PC-3 (cell line): Measurements from ENCODE around the gene IGF2BP2. TPM values are rescaled to one million over a fixed set of nuclear protein-coding genes. Genes with fewer than 3 reads are reported as not detected.

Source experiments
- ATAC-seq: fragments of 200-7000 bp; cut with Tn5 transposase; 2 replicates; pipeline ENCODE4 v1.9.1; 2020; ENCODE audit warnings: mild to moderate bottlenecking, moderate library complexity
- BruUV-seq: library from RNA; stranded (reverse); fragments of 400-500 nt; replicated peaks from 2 replicates; lab custom pipeline; 2021; lab: Mats Ljungman, UMichigan
- CTCF ChIA-PET: fragments of 300-600 bp; sonication (Branson Sonifier 250); formaldehyde crosslinking; loops from one replicate; lab custom pipeline; 2022; ENCODE audit warnings: antibody characterized with exemption; lab: Charles Lee
- POLR2A ChIA-PET: fragments of 300-600 bp; sonication (Branson Sonifier 250); formaldehyde crosslinking; loops from one replicate; lab custom pipeline; 2022; ENCODE audit warnings: antibody characterized with exemption; ENCODE audit not compliant: unreplicated experiment; lab: Charles Lee
- DNase-seq: peaks from one replicate; pipeline ENCODE4 v3.0.0-alpha.2; 2015
- H2AFZ ChIP-seq: fragments of 300-600 bp; sonication (generic); 2 replicates; pipeline ENCODE4 v1.6.0; 2016; ENCODE audit warnings: antibody characterized with exemption, low read length
- H3F3A ChIP-seq: fragments of 300-600 bp; sonication (generic); one replicate; pipeline ENCODE4 v1.6.0; 2017; ENCODE audit warnings: antibody characterized with exemption, low read length, control low read depth, mild to moderate bottlenecking; ENCODE audit not compliant: unreplicated experiment
- H3K27ac ChIP-seq: fragments of 300-600 bp; sonication (generic); 2 replicates; pipeline ENCODE4 v1.5.1; 2016; ENCODE audit warnings: mild to moderate bottlenecking, low read length
- H3K27me3 ChIP-seq: fragments of 300-600 bp; sonication (generic); 2 replicates; pipeline ENCODE4 v1.6.1; 2016; ENCODE audit warnings: low read length, mixed read lengths
- H3K36me3 ChIP-seq: fragments of 300-600 bp; sonication (generic); 2 replicates; pipeline ENCODE4 v1.6.1; 2016; ENCODE audit warnings: low read depth, mixed run types, low read length, mixed read lengths
- H3K4me1 ChIP-seq: fragments of 300-600 bp; sonication (generic); 2 replicates; pipeline ENCODE4 v1.5.1; 2016; ENCODE audit warnings: low read length; ENCODE audit not compliant: insufficient read depth
- H3K4me2 ChIP-seq: fragments of 300-600 bp; sonication (generic); 2 replicates; pipeline ENCODE4 v1.6.0; 2016; ENCODE audit warnings: low read length
- H3K4me3 ChIP-seq: fragments of 300-600 bp; sonication (generic); 2 replicates; pipeline ENCODE4 v1.5.1; 2016; ENCODE audit warnings: mild to moderate bottlenecking, low read length, mixed read lengths
- H3K79me2 ChIP-seq: fragments of 300-600 bp; sonication (generic); 2 replicates; pipeline ENCODE4 v1.6.1; 2017; ENCODE audit warnings: low read length, mixed read lengths
- H3K9ac ChIP-seq: fragments of 300-600 bp; sonication (generic); 2 replicates; pipeline ENCODE4 v1.6.0; 2016; ENCODE audit warnings: mild to moderate bottlenecking, low read length
- H3K9me2 ChIP-seq: fragments of 300-600 bp; sonication (generic); replicated peaks from 2 replicates; pipeline ENCODE4 v1.6.1; 2016; ENCODE audit warnings: mixed run types, low read length, mixed read lengths
- H3K9me3 ChIP-seq: fragments of 300-600 bp; sonication (generic); 2 replicates; pipeline ENCODE4 v1.6.1; 2016; ENCODE audit warnings: low read length, mixed read lengths
- H4K20me1 ChIP-seq: fragments of 300-600 bp; sonication (generic); 2 replicates; pipeline ENCODE4 v1.6.1; 2016; ENCODE audit warnings: low read length, mixed read lengths
- EZH2 ChIP-seq: fragments of 300-600 bp; sonication (generic); IDR thresholded peaks from one replicate; pipeline ENCODE4 v1.6.1; 2017; ENCODE audit warnings: antibody characterized with exemption, mild to moderate bottlenecking, low read length; ENCODE audit not compliant: unreplicated experiment
- EZH2phosphoT487 ChIP-seq: fragments of 300-600 bp; sonication (generic); IDR thresholded peaks from 2 replicates; pipeline ENCODE4 v1.6.1; 2018; ENCODE audit warnings: mild to moderate bottlenecking, antibody characterized with exemption, low read length, borderline replicate concordance
- intact Hi-C: fragments of 100-400 bp; cut with micrococcal nuclease; formaldehyde crosslinking; loops from 2 replicates; pipeline ENCODE4 v1.9.0; 2023
- total RNA-seq: library from RNA; depleted of rRNA; stranded (reverse); fragments of >200 nt; gene quantifications from 2 replicates; pipeline ENCODE4 v1.2.3, GENCODE V29; 2014
- TF ChIP-seq, protein P1 (sequence below): fragments of 300-600 bp; sonication (generic); conservative IDR thresholded peaks from 2 replicates; pipeline ENCODE4 v1.5.1; 2017; ENCODE audit warnings: antibody characterized with exemption, low read depth, mild to moderate bottlenecking, low read length

The IGF2BP2 gene
- total RNA-seq, 1 experiment from 2014 or later: 81.2 TPM

DNA sequence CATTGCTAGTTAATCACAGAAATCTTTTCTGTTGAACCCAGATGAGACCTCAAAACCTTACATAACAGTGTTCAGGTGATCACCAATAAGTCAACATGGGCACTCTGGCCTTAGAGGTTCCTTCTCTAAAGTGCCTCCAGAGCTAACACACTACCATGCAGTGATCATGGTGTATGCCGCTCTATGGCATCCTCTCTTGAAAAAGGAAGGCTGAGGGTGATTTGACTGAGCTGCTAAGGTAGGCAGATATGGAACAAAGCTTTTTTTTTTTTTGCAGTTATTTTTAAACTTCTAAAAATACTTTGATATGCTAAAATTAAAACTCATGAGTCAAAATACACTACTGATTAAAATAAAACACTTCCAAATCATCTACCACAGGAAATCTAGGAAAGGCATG lies 46.0 kb downstream of the IGF2BP2 start:
- BruUV-seq: no TSS peak
- Histone ChIP-seq H3K9me3 (no peaks in the 10 kb centered on the region), H3K27me3 (no peaks in the 10 kb centered on the region), H3K9ac (peak overlapping the region; percentile 31; the same call in 1 of the 2 replicates), H3K27ac (peak overlapping the region; percentile 89), H3K4me1 (peaks cover 63% of the 10 kb centered on the region), H3K4me3 (no peak overlapping the region), H4K20me1 (peaks cover 21% of the 10 kb centered on the region; the same call in 1 of the 2 replicates), H3K4me2 (peak overlapping the region; percentile 75), H3K36me3 (peaks cover 4% of the 10 kb centered on the region; the same call in 1 of the 2 replicates), H3K79me2 (peaks cover 96% of the 10 kb centered on the region), H3F3A (peaks cover 20% of the 10 kb centered on the region), H3K9me2 (no peaks in the 10 kb centered on the region), H2AFZ (no peak overlapping the region)
- intact Hi-C loops: no loop called here
- TF ChIP-seq, protein P1, sequence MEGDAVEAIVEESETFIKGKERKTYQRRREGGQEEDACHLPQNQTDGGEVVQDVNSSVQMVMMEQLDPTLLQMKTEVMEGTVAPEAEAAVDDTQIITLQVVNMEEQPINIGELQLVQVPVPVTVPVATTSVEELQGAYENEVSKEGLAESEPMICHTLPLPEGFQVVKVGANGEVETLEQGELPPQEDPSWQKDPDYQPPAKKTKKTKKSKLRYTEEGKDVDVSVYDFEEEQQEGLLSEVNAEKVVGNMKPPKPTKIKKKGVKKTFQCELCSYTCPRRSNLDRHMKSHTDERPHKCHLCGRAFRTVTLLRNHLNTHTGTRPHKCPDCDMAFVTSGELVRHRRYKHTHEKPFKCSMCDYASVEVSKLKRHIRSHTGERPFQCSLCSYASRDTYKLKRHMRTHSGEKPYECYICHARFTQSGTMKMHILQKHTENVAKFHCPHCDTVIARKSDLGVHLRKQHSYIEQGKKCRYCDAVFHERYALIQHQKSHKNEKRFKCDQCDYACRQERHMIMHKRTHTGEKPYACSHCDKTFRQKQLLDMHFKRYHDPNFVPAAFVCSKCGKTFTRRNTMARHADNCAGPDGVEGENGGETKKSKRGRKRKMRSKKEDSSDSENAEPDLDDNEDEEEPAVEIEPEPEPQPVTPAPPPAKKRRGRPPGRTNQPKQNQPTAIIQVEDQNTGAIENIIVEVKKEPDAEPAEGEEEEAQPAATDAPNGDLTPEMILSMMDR: no peak
- TF ChIP-seq EZH2: no peak
- TF ChIP-seq EZH2phosphoT487: no peak
- ATAC-seq (no peak), DNase-seq (no peak)
- CTCF ChIA-PET: interaction anchor here (0.6 kb wide), 1 partner anchor 1473 kb away, joined by 6 read pairs; no protein-coding TSS in a partner anchor
- POLR2A ChIA-PET: interaction anchor here (0.6 to 0.7 kb wide), 2 partner anchors 165 to 195 kb away, joined by 4 to 5 read pairs; no protein-coding TSS in a partner anchor

- Histone ChIP-seq H3K4me3 (no peak overlapping the region), H4K20me1 (peaks cover 24% of the 10 kb centered on the region; the same call in 1 of the 2 replicates), H3K4me2 (no peak overlapping the region), H3F3A (peaks cover 20% of the 10 kb centered on the region), H3K79me2 (peaks cover 96% of the 10 kb centered on the region), H2AFZ (no peak overlapping the region), H3K36me3 (no peaks in the 10 kb centered on the region), H3K9me3 (no peaks in the 10 kb centered on the region), H3K4me1 (peaks cover 64% of the 10 kb centered on the region), H3K9me2 (no peaks in the 10 kb centered on the region), H3K27me3 (no peaks in the 10 kb centered on the region), H3K27ac (no peak overlapping the region), H3K9ac (no peak overlapping the region)
- ChIA-PET POLR2A (no interaction called here), CTCF (no interaction called here)
- BruUV-seq: no TSS peak
- TF ChIP-seq, protein P1: no peak
- TF ChIP-seq EZH2phosphoT487 (no peak), EZH2 (no peak)
- ATAC-seq (no peak), DNase-seq (no peak)
- intact Hi-C loops: no loop called here
Observed at GRCh38 chr3:185778094-185778493, 46.7 kb downstream of the IGF2BP2 start.

GRCh38 chr3:185770109-185770508 lies 54.7 kb downstream of the IGF2BP2 start:
- Histone ChIP-seq H4K20me1 (peaks cover 20% of the 10 kb centered on the region), H3F3A (no peaks in the 10 kb centered on the region), H3K27ac (peak overlapping the region; percentile 15), H3K4me2 (no peak overlapping the region), H3K4me3 (no peak overlapping the region), H3K9ac (no peak overlapping the region), H2AFZ (no peak overlapping the region), H3K4me1 (peaks cover 44% of the 10 kb centered on the region), H3K9me2 (no peaks in the 10 kb centered on the region), H3K27me3 (no peaks in the 10 kb centered on the region), H3K79me2 (peaks cover 98% of the 10 kb centered on the region), H3K9me3 (no peaks in the 10 kb centered on the region), H3K36me3 (no peaks in the 10 kb centered on the region)
- ChIA-PET CTCF (no interaction called here), POLR2A (interaction anchor here (0.6 kb wide), 1 partner anchor 110 kb away, joined by 4 read pairs; no protein-coding TSS in a partner anchor)
- peak; percentile 30 for DNase-seq
- TF ChIP-seq, protein P1: no peak
- TF ChIP-seq EZH2phosphoT487 (no peak), EZH2 (no peak)
- no peak for ATAC-seq
- BruUV-seq: no TSS peak
- intact Hi-C loops: no loop called here
